H1 (cell line): ENCODE data around the gene USE1. TPM values are rescaled to one million over a fixed set of nuclear protein-coding genes. Genes with fewer than 3 reads are reported as not detected.

Experiments
- CTCF ChIA-PET: fragments of 300-600 bp; sonication (Branson Sonifier 250); formaldehyde crosslinking; loops from one replicate; lab custom pipeline; 2021; ENCODE audit not compliant: partially characterized antibody; lab: Charles Lee
- POLR2A ChIA-PET: fragments of 300-600 bp; sonication (Branson Sonifier 250); formaldehyde crosslinking; loops from one replicate; lab custom pipeline; 2021; ENCODE audit warnings: inconsistent platforms; ENCODE audit not compliant: partially characterized antibody; lab: Charles Lee
- DNase-seq, 2 experiments: peaks; one replicate each; pipeline versions ENCODE4 v3.0.0 to v3.0.0-alpha.2; 2010 to 2022; ENCODE audit warnings: low spot score in 2 of 2, low read depth in 1 of 2, mixed read lengths in 1 of 2
- FAIRE-seq: peaks from 2 replicates; lab custom pipeline; 2011; peaks lifted over from hg19 to GRCh38; lab: Jason Lieb, UNC
- H2AFZ ChIP-seq: 2 replicates; pipeline ENCODE4 v1.8.1; 2012; ENCODE audit warnings: low read length, inconsistent platforms
- H2AK5ac ChIP-seq: 2 replicates; pipeline ENCODE4 v1.6.1; 2013; ENCODE audit warnings: low read depth, low read length
- H2BK120ac ChIP-seq: replicated peaks from 2 replicates; pipeline ENCODE3; 2013; ENCODE audit warnings: low read depth, low read length, inconsistent platforms
- H2BK12ac ChIP-seq: 2 replicates; pipeline ENCODE4 v1.6.1; 2013; ENCODE audit warnings: low read depth, low read length
- H2BK15ac ChIP-seq: 2 replicates; pipeline ENCODE4 v1.6.1; 2013; ENCODE audit warnings: low read length
- H2BK20ac ChIP-seq: 2 replicates; pipeline ENCODE4 v1.6.1; 2013; ENCODE audit warnings: low read length
- H2BK5ac ChIP-seq: 2 replicates; pipeline ENCODE4 v1.6.1; 2013; ENCODE audit warnings: low read depth, low read length
- H3K14ac ChIP-seq: 2 replicates; pipeline ENCODE4 v1.6.1; 2013; ENCODE audit warnings: inconsistent platforms; ENCODE audit not compliant: insufficient read length
- H3K18ac ChIP-seq: 2 replicates; pipeline ENCODE4 v1.6.1; 2013; ENCODE audit warnings: low read length; ENCODE audit errors: extremely low read depth
- H3K23ac ChIP-seq: 2 replicates; pipeline ENCODE4 v1.6.1; 2013; ENCODE audit warnings: inconsistent platforms; ENCODE audit not compliant: insufficient read length
- H3K23me2 ChIP-seq: 2 replicates; pipeline ENCODE4 v1.6.1; 2013; ENCODE audit warnings: low read depth, low read length
- H3K27ac ChIP-seq: 2 replicates; pipeline ENCODE4 v1.6.1; 2011; ENCODE audit warnings: low read depth, low read length, inconsistent platforms
- H3K27me3 ChIP-seq, 4 experiments: replicated peaks in 1 of 4; 1 replicate in 1 of 4; 2 replicates in 3 of 4; pipeline versions ENCODE4 v1.6.1 to v1.8.1; 2011 to 2013; ENCODE audit warnings: low read length in 3 of 4, mild to moderate bottlenecking in 3 of 4, inconsistent platforms in 2 of 4, mixed read lengths in 2 of 4, moderate library complexity in 1 of 4; ENCODE audit not compliant: control insufficient read depth in 3 of 4, insufficient read depth in 3 of 4; ENCODE audit errors: extremely low read depth in 1 of 4
- H3K36me3 ChIP-seq, 4 experiments: 2 replicates each; pipeline versions ENCODE4 v1.6.1 to v1.8.1; 2011 to 2013; ENCODE audit warnings: mild to moderate bottlenecking in 4 of 4, low read length in 3 of 4, moderate library complexity in 2 of 4, control low read depth in 1 of 4, inconsistent platforms in 1 of 4; ENCODE audit not compliant: insufficient read depth in 4 of 4, control insufficient read depth in 2 of 4
- H3K4ac ChIP-seq: replicated peaks from 2 replicates; pipeline ENCODE3; 2013; ENCODE audit warnings: low read length, low read depth, mixed read lengths, inconsistent platforms; ENCODE audit not compliant: insufficient read length
- H3K4me1 ChIP-seq, 4 experiments: replicated peaks in 1 of 4; 1 replicate in 1 of 4; 2 replicates in 3 of 4; pipeline versions ENCODE4 v1.6.1 to v1.8.1; 2011 to 2013; ENCODE audit warnings: low read length in 3 of 4, inconsistent platforms in 2 of 4, mixed read lengths in 1 of 4; ENCODE audit not compliant: insufficient read depth in 4 of 4, control insufficient read depth in 3 of 4
- H3K4me2 ChIP-seq, 2 experiments: 2 replicates each; pipeline versions ENCODE4 v1.6.1 to v1.8.1; 2011 to 2013; ENCODE audit warnings: low read depth in 2 of 2, low read length in 2 of 2, control low read depth in 1 of 2, inconsistent platforms in 1 of 2, mild to moderate bottlenecking in 1 of 2; ENCODE audit not compliant: insufficient read depth in 1 of 2
- H3K4me3 ChIP-seq, 4 experiments: fragments of 200-600, 300-600 bp in 1 of 4; sonication (generic), shearing (Covaris generic), sonication (Bioruptor Twin) in 1 of 4; 2 replicates each; pipeline versions ENCODE4 v1.5.1 to v1.8.1; 2011 to 2016; ENCODE audit warnings: low read length in 4 of 4, low read depth in 3 of 4, control low read depth in 2 of 4, inconsistent platforms in 2 of 4, mild to moderate bottlenecking in 2 of 4, mixed read lengths in 1 of 4, moderate library complexity in 1 of 4; ENCODE audit not compliant: insufficient read depth in 2 of 4; ENCODE audit errors: extremely low read depth in 1 of 4
- H3K56ac ChIP-seq: replicated peaks from 2 replicates; pipeline ENCODE3; 2013; ENCODE audit warnings: low read depth, mild to moderate bottlenecking, mixed read lengths, low read length, inconsistent platforms; ENCODE audit not compliant: insufficient read length
- H3K79me1 ChIP-seq: 2 replicates; pipeline ENCODE4 v1.6.1; 2013; ENCODE audit warnings: low read depth, low read length, control low read depth
- H3K79me2 ChIP-seq, 2 experiments: 2 replicates each; pipeline versions ENCODE4 v1.6.1 to v1.8.1; 2012 to 2013; ENCODE audit warnings: low read length in 2 of 2, mild to moderate bottlenecking in 2 of 2, inconsistent platforms in 1 of 2; ENCODE audit not compliant: insufficient read depth in 2 of 2, control insufficient read depth in 1 of 2
- H3K9ac ChIP-seq, 4 experiments: replicated peaks in 1 of 4; 1 replicate in 1 of 4; 2 replicates in 3 of 4; pipeline versions ENCODE4 v1.6.1 to v1.8.1; 2011 to 2013; ENCODE audit warnings: low read depth in 3 of 4, low read length in 3 of 4, control low read depth in 2 of 4, mild to moderate bottlenecking in 2 of 4, moderate library complexity in 2 of 4, inconsistent platforms in 1 of 4; ENCODE audit errors: extremely low read depth in 1 of 4
- H3K9me3 ChIP-seq, 2 experiments: 2 replicates each; pipeline versions ENCODE4 v1.6.1 to v1.8.1; 2012 to 2013; ENCODE audit warnings: mild to moderate bottlenecking in 2 of 2, moderate library complexity in 2 of 2, control low read depth in 1 of 2, inconsistent platforms in 1 of 2, low read depth in 1 of 2, low read length in 1 of 2, mixed read lengths in 1 of 2; ENCODE audit not compliant: insufficient read depth in 2 of 2
- H4K20me1 ChIP-seq, 2 experiments: replicated peaks in 1 of 2; 2 replicates each; pipeline versions ENCODE3 to v1.8.1; 2011 to 2013; ENCODE audit warnings: inconsistent platforms in 2 of 2, low read length in 2 of 2, mild to moderate bottlenecking in 1 of 2; ENCODE audit not compliant: insufficient read depth in 2 of 2, control insufficient read depth in 1 of 2
- H4K5ac ChIP-seq: 2 replicates; pipeline ENCODE4 v1.6.1; 2013; ENCODE audit warnings: low read length, low read depth, mixed read lengths, inconsistent platforms; ENCODE audit not compliant: insufficient read length
- H4K8ac ChIP-seq: 2 replicates; pipeline ENCODE4 v1.8.0; 2013; ENCODE audit warnings: mild to moderate bottlenecking, moderate library complexity, low read length, inconsistent platforms; ENCODE audit not compliant: insufficient read depth; ENCODE audit errors: extremely low read depth
- H4K91ac ChIP-seq: replicated peaks from 2 replicates; pipeline ENCODE3; 2013; ENCODE audit warnings: low read length, mixed read lengths, inconsistent platforms; ENCODE audit not compliant: insufficient read length
- BACH1 ChIP-seq: IDR thresholded peaks from 2 replicates; pipeline ENCODE4 v1.6.1; 2012; ENCODE audit warnings: low read length, improper control_type of control experiment
- CTBP2 ChIP-seq: IDR thresholded peaks from 2 replicates; pipeline ENCODE4 v1.7.0; 2011; ENCODE audit warnings: borderline replicate concordance, mild to moderate bottlenecking, moderate library complexity, mixed read lengths, low read length; ENCODE audit not compliant: insufficient read depth, insufficient read length
- EZH2 ChIP-seq: fragments of 200-600 bp; sonication (generic); IDR thresholded peaks from 2 replicates; pipeline ENCODE4 v1.7.1; 2012; ENCODE audit warnings: low read depth, mild to moderate bottlenecking, moderate library complexity, low read length, inconsistent platforms; ENCODE audit not compliant: severe bottlenecking
- GABPA ChIP-seq: IDR thresholded peaks from 2 replicates; pipeline ENCODE4 v1.6.1; 2011; ENCODE audit warnings: mild to moderate bottlenecking, low read length, moderate library complexity, borderline replicate concordance; ENCODE audit not compliant: insufficient read depth
- JUN ChIP-seq: IDR thresholded peaks from 2 replicates; pipeline ENCODE4 v1.6.1; 2011; ENCODE audit warnings: low read depth, mild to moderate bottlenecking, improper control_type of control experiment, low read length
- KDM1A ChIP-seq: fragments of 200-600, 300-600 bp; sonication (generic); IDR thresholded peaks from 2 replicates; pipeline ENCODE4 v1.7.1; 2016; ENCODE audit warnings: mild to moderate bottlenecking, low read length, borderline replicate concordance
- MAFK ChIP-seq: IDR thresholded peaks from 2 replicates; pipeline ENCODE4 v1.6.1; 2012; ENCODE audit warnings: low read depth, mild to moderate bottlenecking, improper control_type of control experiment, low read length
- POLR2A ChIP-seq, 2 experiments: IDR thresholded peaks; 1 replicate in 1 of 2; 2 replicates in 1 of 2; pipeline ENCODE4 v1.6.1; 2011; ENCODE audit warnings: low read depth in 2 of 2, low read length in 2 of 2, mild to moderate bottlenecking in 2 of 2; ENCODE audit errors: control extremely low read depth in 1 of 2
- POU5F1 ChIP-seq: IDR thresholded peaks from 2 replicates; pipeline ENCODE4 v1.6.1; 2011; ENCODE audit warnings: low read depth, mild to moderate bottlenecking, low read length, moderate library complexity
- SIRT6 ChIP-seq: IDR thresholded peaks from one replicate; pipeline ENCODE4 v1.7.1; 2012; ENCODE audit warnings: low read length, inconsistent platforms
- SP4 ChIP-seq: IDR thresholded peaks from 2 replicates; pipeline ENCODE4 v1.6.1; 2012; ENCODE audit warnings: low read length, inconsistent platforms
- TAF7 ChIP-seq: optimal IDR thresholded peaks from 2 replicates; pipeline ENCODE3; 2011; ENCODE audit warnings: low read depth, mild to moderate bottlenecking, inconsistent platforms, low read length, moderate library complexity, borderline replicate concordance
- TEAD4 ChIP-seq: IDR thresholded peaks from 2 replicates; pipeline ENCODE4 v1.6.1; 2012; ENCODE audit warnings: low read depth, low read length, inconsistent platforms, mixed read lengths
- whole genome bisulfite sequencing, 2 experiments: shearing (Covaris generic) in 1 of 2; methylation state at CpG; one replicate each; pipeline versions ENCODE4 v1.1.6 to v1.1.7; 2013 to 2015; ENCODE audit warnings: low lambda C conversion rate in 2 of 2, mixed read lengths in 2 of 2, inconsistent platforms in 1 of 2, low coverage in 1 of 2, missing lambda C conversion rate in 1 of 2; ENCODE audit not compliant: insufficient replicate concordance in 2 of 2, insufficient coverage in 1 of 2, insufficient read length in 1 of 2; ENCODE audit errors: extremely low coverage in 1 of 2, missing lambda C conversion rate in 1 of 2; 5-methylcytosine and 5-hydroxymethylcytosine counted together
- polyA plus RNA-seq, 7 experiments: library from polyadenylated mRNA; depleted of rRNA in 3 of 7; stranded (reverse) in 5 of 7; unstranded in 2 of 7; fragments of >200 nt in 5 of 7; fragments of 200-250 nt in 2 of 7; gene quantifications; 1 replicate in 5 of 7; 2 replicates in 1 of 7; 4 replicates in 1 of 7; pipeline versions ENCODE4 v1.2.1 to v1.2.3, GENCODE V29; 2011 to 2013; ENCODE audit warnings: missing spikeins in 2 of 7, mixed read lengths in 2 of 7
- total RNA-seq: library from RNA; stranded (reverse); fragmentation: NEBNext Ultra II Directional; extraction: Animal tissue kit (Norgen Biotek cat#: 25700); gene quantifications from 2 replicates; pipeline ENCODE4 v1.2.1, GENCODE V29; 2021
- TF ChIP-seq, protein P1 (sequence below): IDR thresholded peaks from 2 replicates; pipeline ENCODE4 v1.6.1; 2011; ENCODE audit warnings: low read length, improper control_type of control experiment

Gene USE1
- total and polyA plus RNA-seq, 2 of the 8 experiments (the other 6 are each of a cell fraction or from before 2014, with no cell fraction given) = 8.7 to 13.9 TPM

- Histone ChIP-seq H3K4me2 (no peak overlapping the region), H3K36me3 (peaks cover 0 to 6% (median 5%) of the 10 kb centered on the region in 4 experiments; a peak in 5 of 8 replicates), H4K20me1 (peaks cover 0 to 4% of the 10 kb centered on the region in 2 experiments), H2BK15ac (no peak overlapping the region), H3K4me1 (peaks cover 0 to 11% (median 8%) of the 10 kb centered on the region in 4 experiments; a peak in 6 of 7 replicates), H4K5ac (no peak overlapping the region), H3K9me3 (no peaks in the 10 kb centered on the region), H2BK120ac (no peak overlapping the region), H3K18ac (no peak overlapping the region), H2BK5ac (no peak overlapping the region), H3K79me2 (no peaks in the 10 kb centered on the region), H3K56ac (no peak overlapping the region), H2BK12ac (no peak overlapping the region), H2BK20ac (no peak overlapping the region), H3K27ac (no peak overlapping the region), H3K14ac (no peak overlapping the region), H4K91ac (no peak overlapping the region), H2AK5ac (no peak overlapping the region), H3K4ac (no peak overlapping the region), H3K23ac (no peak overlapping the region), H3K79me1 (no peaks in the 10 kb centered on the region), H3K4me3 (no peak overlapping the region), H4K8ac (no peak overlapping the region; the same call in 1 of the 2 replicates), H3K9ac (no peak overlapping the region), H2AFZ (no peak overlapping the region), H3K27me3 (no peaks in the 10 kb centered on the region), H3K23me2 (no peaks in the 10 kb centered on the region)
- ChIA-PET POLR2A (no interaction called here), CTCF (interaction anchor here (0.6 to 2.0 kb wide), 8 partner anchors 11 to 1835 kb away, joined by 3 to 7 read pairs (median 4); partner anchors contain the start of gene USE1)
- no peak for DNase-seq
- WGBS, 2 experiments = 88% methylated on average over 13 of the region's 14 CpGs; no CpG with 5 or more reads in 1 of the 2 experiments
- no peak for FAIRE-seq
- TF ChIP-seq TEAD4 (no peak), GABPA (no peak), POLR2A (IDR thresholded peaks at IDR 0.05; ENCODE audit: control extremely low read depth in 1 of 2, low read depth in 2 of 2, low read length in 2 of 2) (no peak), KDM1A (no peak), JUN (no peak), EZH2 (no peak), BACH1 (no peak), SIRT6 (no peak), SP4 (no peak), CTBP2 (no peak), MAFK (no peak), POU5F1 (no peak), TAF7 (no peak)
- TF ChIP-seq, protein P1, sequence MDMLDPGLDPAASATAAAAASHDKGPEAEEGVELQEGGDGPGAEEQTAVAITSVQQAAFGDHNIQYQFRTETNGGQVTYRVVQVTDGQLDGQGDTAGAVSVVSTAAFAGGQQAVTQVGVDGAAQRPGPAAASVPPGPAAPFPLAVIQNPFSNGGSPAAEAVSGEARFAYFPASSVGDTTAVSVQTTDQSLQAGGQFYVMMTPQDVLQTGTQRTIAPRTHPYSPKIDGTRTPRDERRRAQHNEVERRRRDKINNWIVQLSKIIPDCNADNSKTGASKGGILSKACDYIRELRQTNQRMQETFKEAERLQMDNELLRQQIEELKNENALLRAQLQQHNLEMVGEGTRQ = no peak
These were observed 31.8 kb upstream of the USE1 start for GRCh38 chr19:17183271-17183761.
